ENCODE results near the gene SCNN1B. TPM values are rescaled to one million over a fixed set of nuclear protein-coding genes. Genes with fewer than 3 reads are reported as not detected.

The SCNN1B gene
- total RNA-seq, 2 experiments from 2014 or later = not detected

DNA sequence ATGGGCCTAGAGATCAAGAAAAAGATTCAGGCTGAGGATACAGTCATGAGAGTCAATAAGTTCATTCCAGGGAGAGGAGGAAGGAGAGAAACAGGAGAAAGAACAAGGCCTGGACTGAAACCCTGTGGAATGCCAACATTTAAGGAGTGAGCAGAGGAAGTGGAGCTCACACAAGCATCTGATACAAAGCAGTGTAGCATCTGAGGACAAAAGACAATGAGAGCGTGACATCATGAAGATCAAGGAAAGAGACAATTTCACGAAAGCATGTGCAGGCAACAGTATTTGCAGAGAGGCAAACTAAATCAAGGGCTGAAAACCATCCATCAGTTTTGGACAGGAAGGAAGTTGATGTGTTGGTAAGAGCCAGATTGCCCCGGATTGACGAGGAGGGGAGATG lies 25.3 kb upstream of the SCNN1B start:
- no peaks in the 10 kb centered on the region for H3K4me1 Mint-ChIP-seq
- H3K4me3 Mint-ChIP-seq = no peak overlapping the region
- no peaks in the 10 kb centered on the region for H3K9me3 Mint-ChIP-seq
- ATAC-seq (ENCODE audit: low read depth) = no peak
- no peak for DNase-seq
- POLR2A ChIA-PET = no interaction called here
- no peak overlapping the region for H3K27ac Mint-ChIP-seq
- H3K27me3 Mint-ChIP-seq = peaks cover 19% of the 10 kb centered on the region
- H3K36me3 Mint-ChIP-seq = no peaks in the 10 kb centered on the region

DNA sequence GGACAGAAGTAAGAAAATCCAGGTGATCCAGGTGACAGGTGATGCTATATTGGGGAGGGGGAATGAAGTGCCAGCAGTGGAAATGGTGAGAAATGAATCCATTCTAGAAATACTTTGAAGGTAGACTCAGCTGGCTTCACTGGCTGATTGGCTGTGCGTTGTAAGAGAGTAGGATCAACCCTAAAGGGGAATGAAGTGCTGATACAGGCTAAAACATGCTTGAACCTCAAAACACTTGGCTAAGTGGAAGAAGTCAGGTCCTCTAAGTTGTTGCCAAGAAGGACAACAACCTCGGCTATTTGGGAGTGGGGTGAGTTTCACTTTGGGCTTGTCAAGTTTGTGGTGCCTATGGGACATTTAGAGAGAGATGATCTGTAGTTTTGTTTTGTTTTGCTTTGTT lies 24.1 kb upstream of the SCNN1B start:
- Mint-ChIP-seq H3K27ac (no peak overlapping the region), H3K4me3 (no peak overlapping the region), H3K36me3 (no peaks in the 10 kb centered on the region), H3K4me1 (no peaks in the 10 kb centered on the region), H3K9me3 (no peaks in the 10 kb centered on the region), H3K27me3 (peaks cover 20% of the 10 kb centered on the region)
- ATAC-seq (ENCODE audit: low read depth) (no peak), DNase-seq (no peak)
- POLR2A ChIA-PET = no interaction called here

DNA sequence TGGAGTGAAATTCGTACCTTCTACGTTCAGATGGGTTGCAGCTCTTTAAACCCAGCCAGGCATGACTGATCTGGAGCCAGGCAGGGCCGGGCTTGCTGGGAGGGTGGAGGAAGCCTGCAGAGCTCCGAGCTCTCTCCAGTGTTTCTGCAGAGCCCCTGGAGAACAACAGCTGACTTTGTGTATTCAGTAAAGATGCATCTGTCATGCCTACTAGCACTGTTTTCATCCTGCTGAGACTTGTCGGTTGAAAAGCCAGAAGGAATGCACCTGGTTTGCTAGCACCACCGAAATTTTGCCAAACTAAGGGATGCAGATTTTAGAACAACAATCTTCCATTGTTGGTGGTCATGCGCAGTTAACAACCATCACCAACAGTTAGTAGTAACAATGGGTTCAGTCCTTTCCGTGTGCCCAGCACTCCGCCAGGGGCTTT lies 22.4 kb upstream of the SCNN1B start:
- Mint-ChIP-seq H3K4me1 (no peaks in the 10 kb centered on the region), H3K27me3 (peaks cover 20% of the 10 kb centered on the region), H3K4me3 (no peak overlapping the region), H3K36me3 (no peaks in the 10 kb centered on the region), H3K27ac (no peak overlapping the region), H3K9me3 (no peaks in the 10 kb centered on the region)
- ATAC-seq (ENCODE audit: low read depth) (no peak), DNase-seq (no peak)
- POLR2A ChIA-PET = no interaction called here

DNA sequence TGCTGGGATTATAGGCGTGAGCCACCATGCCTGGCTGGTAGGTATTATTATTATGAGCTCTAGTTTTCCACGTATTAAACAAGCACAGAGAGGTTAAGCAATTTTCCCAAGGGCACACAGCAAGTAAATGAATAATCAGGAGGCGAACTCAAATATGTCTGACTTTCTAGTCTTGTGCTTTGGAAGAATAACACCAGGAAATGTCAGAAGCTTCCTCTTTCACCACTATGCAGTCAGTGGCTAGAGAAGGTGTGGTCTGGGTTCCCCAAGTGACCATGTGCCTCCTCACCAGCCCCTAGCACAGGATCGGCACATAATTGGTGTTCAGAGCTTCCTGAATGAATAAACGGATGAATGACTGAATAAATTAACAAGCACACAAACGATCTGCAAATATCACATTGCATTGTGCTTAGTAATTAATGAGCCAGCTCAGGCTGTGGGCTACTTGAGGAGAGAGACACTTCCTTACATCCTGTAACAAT lies 21.6 kb upstream of the SCNN1B start:
- Mint-ChIP-seq H3K4me3 (no peak overlapping the region), H3K4me1 (no peaks in the 10 kb centered on the region), H3K27ac (no peak overlapping the region), H3K27me3 (peaks cover 19% of the 10 kb centered on the region), H3K36me3 (no peaks in the 10 kb centered on the region), H3K9me3 (no peaks in the 10 kb centered on the region)
- POLR2A ChIA-PET = no interaction called here
- DNase-seq = no peak
- no peak for ATAC-seq (ENCODE audit: low read depth)

DNA sequence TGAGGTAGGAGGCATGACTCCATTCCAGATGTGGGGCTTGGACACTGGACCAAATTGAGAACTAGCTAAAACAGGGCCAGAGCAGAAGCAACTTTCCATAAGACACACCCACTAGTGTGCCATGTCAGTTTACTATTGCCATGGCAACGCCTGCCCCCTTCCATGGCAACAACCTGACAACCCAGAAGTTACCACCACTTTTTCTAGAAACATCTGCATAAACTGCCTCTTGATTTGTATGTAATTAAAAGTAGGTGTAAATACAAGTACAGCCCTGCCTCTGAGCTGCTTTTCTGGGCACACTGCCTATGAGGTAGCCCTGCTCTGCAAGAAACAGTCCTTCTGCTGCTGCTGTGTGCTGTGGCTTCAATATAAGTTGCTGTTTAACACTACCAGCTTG lies 19.5 kb upstream of the SCNN1B start:
- no peaks in the 10 kb centered on the region for H3K9me3 Mint-ChIP-seq

DNA sequence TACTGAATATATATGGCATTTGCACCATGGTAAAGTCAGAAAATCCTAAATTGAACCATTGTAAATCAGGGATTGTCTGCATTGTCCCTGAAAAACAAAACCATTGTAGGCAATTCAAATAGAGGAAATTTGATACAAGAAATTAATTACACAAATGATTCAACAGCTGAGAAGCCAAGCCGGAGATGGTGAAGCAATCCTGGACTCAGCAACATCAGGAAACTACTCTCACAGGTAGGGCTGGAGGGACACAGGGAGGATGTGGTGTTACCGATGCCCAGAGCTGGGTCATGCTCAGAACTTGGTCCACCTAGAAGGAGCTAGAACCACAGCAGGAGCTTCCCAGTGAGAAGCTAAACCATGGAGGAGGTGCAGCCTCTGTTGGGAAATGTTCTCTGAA lies 18.5 kb upstream of the SCNN1B start:
- ATAC-seq (ENCODE audit: low read depth) (no peak), DNase-seq (no peak)
- H3K27ac Mint-ChIP-seq = no peak overlapping the region
- no peaks in the 10 kb centered on the region for H3K4me1 Mint-ChIP-seq
- H3K36me3 Mint-ChIP-seq = no peaks in the 10 kb centered on the region
- H3K9me3 Mint-ChIP-seq = no peaks in the 10 kb centered on the region
- H3K27me3 Mint-ChIP-seq = peaks cover 13% of the 10 kb centered on the region
- POLR2A ChIA-PET = no interaction called here
- no peak overlapping the region for H3K4me3 Mint-ChIP-seq

More for the DNA sequence above, 19.5 kb upstream of the SCNN1B start:
- H3K36me3 Mint-ChIP-seq = no peaks in the 10 kb centered on the region
- H3K27me3 Mint-ChIP-seq = peaks cover 17% of the 10 kb centered on the region
- POLR2A ChIA-PET = no interaction called here
- ATAC-seq (ENCODE audit: low read depth) (no peak), DNase-seq (no peak)
- no peak overlapping the region for H3K4me3 Mint-ChIP-seq
- H3K27ac Mint-ChIP-seq = no peak overlapping the region
- H3K4me1 Mint-ChIP-seq = no peaks in the 10 kb centered on the region

DNA sequence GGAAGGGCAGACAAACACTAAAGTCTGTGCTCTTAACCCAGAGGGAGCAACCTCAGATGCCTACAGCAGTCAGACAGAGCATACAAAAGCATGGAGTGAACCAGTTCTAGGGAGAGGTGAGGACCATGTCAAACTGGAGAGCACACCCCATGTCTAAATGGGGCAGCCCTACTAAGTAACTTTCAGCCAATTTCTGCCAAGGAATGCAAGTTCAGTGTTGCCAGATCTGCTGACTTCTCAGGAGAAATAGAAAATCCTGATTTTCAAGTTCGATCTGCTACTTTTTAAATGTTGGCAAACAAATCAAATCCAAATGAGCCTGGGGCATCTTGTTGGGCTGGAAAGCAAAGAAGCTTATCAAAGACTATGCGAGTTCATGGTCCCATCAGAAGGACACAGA lies 17.5 kb upstream of the SCNN1B start:
- Mint-ChIP-seq H3K9me3 (no peaks in the 10 kb centered on the region), H3K4me3 (no peak overlapping the region), H3K36me3 (no peaks in the 10 kb centered on the region), H3K27me3 (peaks cover 9% of the 10 kb centered on the region), H3K4me1 (no peaks in the 10 kb centered on the region), H3K27ac (no peak overlapping the region)
- ATAC-seq (ENCODE audit: low read depth) = no peak
- DNase-seq = no peak
- POLR2A ChIA-PET = no interaction called here

DNA sequence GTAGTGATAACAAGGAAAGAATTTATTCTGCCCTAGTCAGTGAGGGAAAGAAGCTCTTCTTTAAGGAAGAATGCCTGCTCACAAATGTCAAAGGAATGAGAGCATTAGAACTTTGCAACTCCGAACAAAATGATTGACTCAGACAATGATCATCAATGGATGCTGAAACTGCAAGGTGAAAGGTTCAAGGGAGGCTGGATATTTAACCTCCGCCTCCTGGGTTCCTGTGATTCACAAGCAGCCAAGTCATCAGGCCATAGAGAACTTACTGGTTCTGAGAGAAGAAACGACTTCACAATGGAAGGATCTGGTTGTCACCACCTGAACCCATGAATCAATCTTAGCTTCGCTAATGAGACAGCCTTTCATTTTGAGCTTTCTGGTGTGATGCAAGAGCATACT lies 16.0 kb upstream of the SCNN1B start:
- no peak for ATAC-seq (ENCODE audit: low read depth)

DNA sequence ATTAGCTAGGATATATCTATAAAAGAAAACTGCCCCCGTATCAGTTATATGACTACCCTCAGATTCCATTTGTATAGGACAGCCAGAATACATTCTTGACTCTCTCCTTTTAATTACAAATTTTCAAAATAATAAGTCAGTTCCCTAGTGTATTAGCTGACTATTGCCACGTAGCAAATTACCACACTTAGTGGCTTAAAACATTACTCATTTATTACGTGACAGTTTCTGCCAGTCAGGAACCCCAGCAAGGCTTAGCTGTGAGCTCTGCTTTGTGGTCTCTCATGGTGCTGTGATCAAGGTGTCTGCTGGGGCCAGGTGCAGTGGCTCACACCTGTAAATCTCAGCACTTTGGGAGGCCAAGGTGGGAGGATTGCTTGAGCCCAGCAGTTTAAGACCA lies 13.9 kb upstream of the SCNN1B start:
- Mint-ChIP-seq H3K4me3 (no peak overlapping the region), H3K9me3 (no peaks in the 10 kb centered on the region), H3K36me3 (no peaks in the 10 kb centered on the region), H3K27ac (no peak overlapping the region), H3K27me3 (peaks cover 4% of the 10 kb centered on the region), H3K4me1 (no peaks in the 10 kb centered on the region)
- ATAC-seq (ENCODE audit: low read depth) (no peak), DNase-seq (no peak)
- POLR2A ChIA-PET = no interaction called here

More for the DNA sequence above, 16.0 kb upstream of the SCNN1B start:
- POLR2A ChIA-PET = no interaction called here
- H3K36me3 Mint-ChIP-seq = no peaks in the 10 kb centered on the region
- no peaks in the 10 kb centered on the region for H3K9me3 Mint-ChIP-seq
- no peak overlapping the region for H3K4me3 Mint-ChIP-seq
- H3K27me3 Mint-ChIP-seq = peaks cover 9% of the 10 kb centered on the region
- no peak overlapping the region for H3K27ac Mint-ChIP-seq
- H3K4me1 Mint-ChIP-seq = no peaks in the 10 kb centered on the region
- no peak for DNase-seq

DNA sequence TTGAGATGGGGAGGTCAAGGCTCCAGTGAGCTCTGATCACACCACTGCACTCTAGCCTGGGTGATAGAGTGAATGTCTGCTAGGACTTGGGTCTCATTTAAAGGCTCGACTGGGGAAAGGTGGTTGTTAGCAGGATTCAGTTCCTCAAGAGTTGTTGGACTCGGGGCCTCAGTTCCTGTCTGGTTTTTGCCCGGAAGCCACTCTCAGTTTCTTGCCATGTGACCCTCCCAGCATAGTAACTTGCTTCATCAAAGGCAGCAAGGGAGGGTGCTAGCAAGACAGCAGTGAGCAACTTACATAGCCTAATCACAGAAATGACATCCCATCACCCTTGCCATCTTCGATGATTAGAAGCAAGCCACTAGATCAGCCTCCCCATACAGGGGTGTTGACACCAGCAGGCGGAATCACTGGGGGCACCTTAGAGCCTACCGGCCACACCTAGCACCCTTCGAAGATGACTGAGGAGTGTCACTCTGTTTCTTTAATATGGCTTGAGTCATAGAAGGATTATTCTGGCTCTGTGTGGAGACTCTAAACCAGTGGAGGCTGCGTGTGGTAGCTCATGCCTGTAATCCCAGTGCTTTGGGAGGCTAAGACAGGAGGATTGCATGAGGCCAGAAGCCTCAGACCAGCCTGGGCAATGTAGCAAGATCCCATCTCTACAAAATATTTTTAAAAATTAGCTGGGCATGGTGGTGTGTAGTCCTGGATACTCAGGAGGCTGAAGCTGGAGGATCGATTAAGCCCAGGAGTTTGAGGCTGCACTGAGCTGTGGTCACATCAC lies 13.2 kb upstream of the SCNN1B start:
- no peak for DNase-seq
- peaks cover 6% of the 10 kb centered on the region for H3K27me3 Mint-ChIP-seq
- ATAC-seq (ENCODE audit: low read depth) = no peak

DNA sequence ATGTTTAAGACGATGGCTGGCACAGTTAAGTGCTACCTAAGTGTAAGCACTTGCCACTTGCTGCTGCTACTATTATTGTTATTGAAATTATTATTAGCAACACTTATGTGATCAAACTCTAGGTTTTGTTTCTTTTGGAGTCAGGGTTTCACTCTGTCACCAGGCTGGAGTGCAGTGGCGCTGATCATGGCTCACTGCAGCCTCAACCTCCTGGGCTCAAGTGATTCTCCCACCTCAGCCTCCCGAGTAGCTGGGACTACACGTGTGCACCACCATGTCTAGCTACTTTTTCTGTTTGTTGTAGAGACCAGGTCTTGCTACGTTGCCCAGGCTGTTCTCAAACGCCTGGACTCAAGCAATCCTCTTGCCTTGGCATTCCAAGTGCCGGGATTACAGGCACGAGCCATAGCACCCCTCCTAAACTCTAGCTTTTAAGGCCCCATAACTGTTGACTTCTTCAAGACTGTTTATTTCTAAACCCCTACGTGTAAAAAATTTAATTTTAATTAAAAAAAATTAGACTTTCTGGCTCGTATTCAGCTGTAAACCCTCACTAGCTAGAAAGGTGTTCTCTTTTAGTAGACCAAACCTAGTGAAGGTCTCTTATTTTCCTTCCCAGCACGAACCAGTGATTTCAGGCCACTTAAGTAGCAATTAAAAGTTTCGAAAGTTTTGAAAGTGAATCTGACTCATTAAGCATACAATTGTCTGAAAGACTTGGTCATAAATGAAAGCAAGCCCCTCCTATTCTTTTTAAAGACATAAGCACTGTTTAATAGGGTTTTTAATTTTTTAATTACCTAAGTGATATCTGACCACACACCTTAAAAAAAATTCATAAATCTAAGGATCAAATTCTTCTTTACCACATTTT lies 11.7 kb upstream of the SCNN1B start:
- ATAC-seq (ENCODE audit: low read depth) = no peak
- no peaks in the 10 kb centered on the region for H3K9me3 Mint-ChIP-seq
- H3K27ac Mint-ChIP-seq = no peak overlapping the region
- H3K36me3 Mint-ChIP-seq = no peaks in the 10 kb centered on the region
- no peak overlapping the region for H3K4me3 Mint-ChIP-seq
- no peaks in the 10 kb centered on the region for H3K4me1 Mint-ChIP-seq
- peaks cover 10% of the 10 kb centered on the region for H3K27me3 Mint-ChIP-seq
- DNase-seq = no peak
- POLR2A ChIA-PET = no interaction called here

More for the DNA sequence above, 13.2 kb upstream of the SCNN1B start:
- no peaks in the 10 kb centered on the region for H3K36me3 Mint-ChIP-seq
- H3K27ac Mint-ChIP-seq = no peak overlapping the region
- POLR2A ChIA-PET = no interaction called here
- H3K4me3 Mint-ChIP-seq = no peak overlapping the region
- H3K9me3 Mint-ChIP-seq = no peaks in the 10 kb centered on the region
- no peaks in the 10 kb centered on the region for H3K4me1 Mint-ChIP-seq

DNA sequence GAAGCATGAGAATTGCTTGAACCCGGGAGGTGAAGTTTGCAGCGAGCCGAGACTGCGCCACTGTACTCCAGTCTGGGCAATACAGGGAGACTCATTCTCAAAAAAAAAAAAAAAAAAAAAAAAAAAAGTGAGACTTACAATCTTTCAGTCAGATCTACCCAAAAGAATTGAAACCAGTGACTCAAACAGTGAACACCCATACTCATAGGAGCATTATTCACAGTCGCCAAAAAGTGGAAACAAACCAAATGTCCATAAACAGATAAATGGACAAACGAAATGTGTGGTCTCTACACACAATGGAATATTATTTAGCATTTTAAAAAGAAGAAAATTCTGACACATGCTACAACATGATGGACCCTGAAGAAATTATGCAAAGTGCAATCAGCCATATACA lies 9.1 kb upstream of the SCNN1B start:
- Mint-ChIP-seq H3K4me1 (no peaks in the 10 kb centered on the region), H3K4me3 (no peak overlapping the region), H3K9me3 (no peaks in the 10 kb centered on the region), H3K36me3 (no peaks in the 10 kb centered on the region), H3K27me3 (peaks cover 19% of the 10 kb centered on the region), H3K27ac (no peak overlapping the region)
- ATAC-seq (ENCODE audit: low read depth) (no peak), DNase-seq (no peak)
- POLR2A ChIA-PET = no interaction called here

DNA sequence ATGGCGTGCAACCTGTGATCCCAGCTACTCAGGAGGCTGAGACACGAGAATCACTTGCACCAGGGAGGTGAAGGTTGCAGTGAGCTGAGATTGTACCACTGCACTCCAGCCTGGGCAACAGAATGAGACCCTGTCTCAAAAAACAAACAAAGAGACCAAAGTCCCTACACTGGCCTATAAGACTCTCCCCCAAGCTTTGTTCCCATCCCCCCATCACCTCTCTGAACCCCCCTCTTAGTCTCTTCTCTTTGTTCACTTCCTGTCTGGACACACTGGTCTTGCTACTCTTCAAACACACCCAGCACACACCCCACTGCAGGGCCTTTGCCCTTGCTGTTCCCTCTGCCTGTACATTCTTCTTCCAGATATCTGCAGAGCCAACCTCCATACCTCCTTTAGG lies 7.8 kb upstream of the SCNN1B start:
- Mint-ChIP-seq H3K36me3 (no peaks in the 10 kb centered on the region), H3K4me1 (no peaks in the 10 kb centered on the region), H3K4me3 (no peak overlapping the region), H3K27ac (no peak overlapping the region), H3K9me3 (no peaks in the 10 kb centered on the region), H3K27me3 (peaks cover 19% of the 10 kb centered on the region)
- ATAC-seq (ENCODE audit: low read depth) = no peak
- DNase-seq = no peak
- POLR2A ChIA-PET = no interaction called here

DNA sequence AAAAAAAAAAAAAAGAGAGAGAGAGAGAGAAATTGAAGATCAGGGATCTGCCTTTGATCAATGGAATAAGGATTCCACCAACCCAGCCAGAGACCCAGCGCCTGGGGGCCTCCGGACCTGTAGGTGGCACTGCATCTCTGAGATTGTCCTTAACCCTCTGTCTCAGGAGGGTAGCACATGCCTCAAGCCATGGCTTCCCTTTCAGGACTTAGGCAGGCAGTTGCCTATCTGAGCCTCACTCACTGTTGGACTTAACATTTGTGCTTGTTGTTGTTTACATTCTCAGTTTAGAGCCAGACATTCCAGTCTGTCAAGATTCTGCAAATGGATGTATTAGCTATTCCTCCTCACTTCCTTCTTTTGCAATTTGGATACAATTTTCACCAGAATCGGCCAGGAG lies 5.1 kb upstream of the SCNN1B start:
- peaks cover 30% of the 10 kb centered on the region for H3K27me3 Mint-ChIP-seq
- DNase-seq (no peak), ATAC-seq (ENCODE audit: low read depth) (no peak)
- H3K4me1 Mint-ChIP-seq = peaks cover 5% of the 10 kb centered on the region
- H3K36me3 Mint-ChIP-seq = no peaks in the 10 kb centered on the region
- H3K9me3 Mint-ChIP-seq = no peaks in the 10 kb centered on the region
- POLR2A ChIA-PET = no interaction called here
- no peak overlapping the region for H3K27ac Mint-ChIP-seq
- H3K4me3 Mint-ChIP-seq = no peak overlapping the region
